Stimulated activated CD8-positive, alpha-beta memory T cell treated with anti-CD3 and anti-CD28 coated beads, Interleukin-15, amount 100 ng/mL, for 48 hours (primary cell): ENCODE measurements around the gene NRG2.

Experiments used
- DNase-seq, 2 donors: peaks; one replicate each; pipeline ENCODE4 v3.0.0-alpha.2; 2020; ENCODE audit warnings: low read depth in 2 of 2

Gene NRG2

GRCh38 chr5:139814704-139815280 is 228.3 kb downstream of the NRG2 start:
- no peak for DNase-seq

- DNase-seq = no peak
Observed at GRCh38 chr5:139814191-139814601, 228.9 kb downstream of the NRG2 start.

- DNase-seq = no peak
Observed at GRCh38 chr5:139812836-139813805, 230.0 kb downstream of the NRG2 start.

GRCh38 chr5:139812323-139812722 is 230.8 kb downstream of the NRG2 start:
- DNase-seq = no peak

- DNase-seq = no peak
Observed at GRCh38 chr5:139811274-139811607, 231.9 kb downstream of the NRG2 start.

- DNase-seq = no peak
Observed at GRCh38 chr5:139810341-139811273, 232.5 kb downstream of the NRG2 start.

GRCh38 chr5:139809331-139809810 is 233.7 kb downstream of the NRG2 start:
- no peak for DNase-seq

- DNase-seq = no peak
Observed at GRCh38 chr5:139808481-139809330, 234.4 kb downstream of the NRG2 start.

- DNase-seq = no peak
Observed at GRCh38 chr5:139807647-139808030, 235.5 kb downstream of the NRG2 start.

GRCh38 chr5:139806726-139807646 is 236.1 kb downstream of the NRG2 start:
- no peak for DNase-seq

- DNase-seq = no peak
Observed at GRCh38 chr5:139806111-139806510, 237.0 kb downstream of the NRG2 start.

GRCh38 chr5:139805545-139805944 is 237.6 kb downstream of the NRG2 start:
- no peak for DNase-seq

- no peak for DNase-seq
Observed at GRCh38 chr5:139804800-139805397, 238.2 kb downstream of the NRG2 start.

- DNase-seq = no peak
Observed at GRCh38 chr5:139803978-139804377, 239.1 kb downstream of the NRG2 start.

- DNase-seq = no peak
Observed at GRCh38 chr5:139799359-139799758, 243.7 kb downstream of the NRG2 start.

- DNase-seq = no peak
Observed at GRCh38 chr5:139798883-139799282, 244.2 kb downstream of the NRG2 start.

- DNase-seq = no peak
Observed at GRCh38 chr5:139797856-139798510, 245.1 kb downstream of the NRG2 start.

- DNase-seq = no peak
Observed at GRCh38 chr5:139797335-139797734, 245.8 kb downstream of the NRG2 start.
